Progenitor cell of endocrine pancreas (in vitro differentiated cells): ENCODE data around the gene NEURL1. TPM values are rescaled to one million over a fixed set of nuclear protein-coding genes. Genes with fewer than 3 reads are reported as not detected.

Experiments
- DNase-seq: peaks from one replicate; pipeline ENCODE4 v3.0.0; 2021; ENCODE audit warnings: low spot score; ENCODE audit not compliant: unreplicated experiment
- H3K27ac Mint-ChIP-seq: 2 replicates; pipeline ENCODE4 v1.8.0; 2021; ENCODE audit warnings: mild to moderate bottlenecking, moderate library complexity, mixed read lengths
- H3K27me3 Mint-ChIP-seq: 2 replicates; pipeline ENCODE4 v1.8.0; 2021; ENCODE audit warnings: mixed read lengths
- H3K36me3 Mint-ChIP-seq: 2 replicates; pipeline ENCODE4 v1.8.0; 2022; ENCODE audit warnings: mixed read lengths; ENCODE audit not compliant: insufficient read depth
- H3K4me1 Mint-ChIP-seq: 2 replicates; pipeline ENCODE4 v1.8.0; 2021; ENCODE audit warnings: low read depth, mixed read lengths
- H3K4me3 Mint-ChIP-seq: 2 replicates; pipeline ENCODE4 v1.8.0; 2021; ENCODE audit warnings: low read depth, mild to moderate bottlenecking, moderate library complexity, mixed read lengths
- H3K9me3 Mint-ChIP-seq: 2 replicates; pipeline ENCODE4 v1.8.0; 2021; ENCODE audit warnings: low read depth, mixed read lengths
- CTCF ChIP-seq: fragments of 200-600 bp; sonication (generic); IDR thresholded peaks from one replicate; pipeline ENCODE4 v1.5.0; 2021; ENCODE audit warnings: antibody characterized with exemption, mild to moderate bottlenecking; ENCODE audit not compliant: unreplicated experiment
- total RNA-seq: library from RNA; stranded (reverse); gene quantifications from 2 replicates; pipeline ENCODE4 v1.2.1, GENCODE V29; 2021

Gene NEURL1
- total RNA-seq, 1 donor from 2014 or later = 21.5 TPM

- H3K27ac Mint-ChIP-seq = no peak overlapping the region
- no peaks in the 10 kb centered on the region for H3K4me1 Mint-ChIP-seq
- H3K4me3 Mint-ChIP-seq = no peak overlapping the region
- H3K27me3 Mint-ChIP-seq = peaks cover 20% of the 10 kb centered on the region
- H3K9me3 Mint-ChIP-seq = no peaks in the 10 kb centered on the region
- no peak for TF ChIP-seq CTCF
- no peak for DNase-seq
- H3K36me3 Mint-ChIP-seq = no peaks in the 10 kb centered on the region
These were observed 20.2 kb upstream of the NEURL1 start for GRCh38 chr10:103473261-103473671.

- H3K36me3 Mint-ChIP-seq = no peaks in the 10 kb centered on the region
- TF ChIP-seq CTCF = no peak
- H3K27me3 Mint-ChIP-seq = peaks cover 19% of the 10 kb centered on the region
- no peak for DNase-seq
- H3K9me3 Mint-ChIP-seq = no peaks in the 10 kb centered on the region
- H3K27ac Mint-ChIP-seq = no peak overlapping the region
- H3K4me3 Mint-ChIP-seq = no peak overlapping the region
- H3K4me1 Mint-ChIP-seq = no peaks in the 10 kb centered on the region
These were observed 19.4 kb upstream of the NEURL1 start for GRCh38 chr10:103474077-103474476.

DNA sequence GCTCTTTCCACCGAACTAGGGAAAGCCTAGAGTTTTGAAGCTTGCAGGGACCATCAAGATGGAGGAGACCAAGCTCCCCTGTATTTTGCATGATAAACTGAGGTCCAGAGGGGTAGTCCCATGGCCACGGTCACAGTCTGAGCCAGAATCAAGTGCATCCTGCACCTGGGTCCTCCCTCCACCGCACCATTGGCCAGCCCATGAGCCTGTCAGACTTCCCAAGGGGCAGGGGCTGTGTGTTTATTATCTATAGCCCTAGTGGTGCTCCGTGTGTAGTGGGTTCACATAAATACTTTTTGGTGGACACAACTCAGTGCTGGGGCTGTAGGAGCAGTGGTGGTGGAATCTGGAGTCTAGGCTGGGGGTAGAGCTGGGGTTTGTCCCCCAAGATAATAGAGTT, 18.1 kb upstream of the NEURL1 start:
- Mint-ChIP-seq H3K4me1 (no peaks in the 10 kb centered on the region), H3K27me3 (peaks cover 7% of the 10 kb centered on the region), H3K27ac (no peak overlapping the region), H3K9me3 (no peaks in the 10 kb centered on the region), H3K36me3 (no peaks in the 10 kb centered on the region), H3K4me3 (no peak overlapping the region)
- TF ChIP-seq CTCF = no peak
- DNase-seq = no peak

GRCh38 chr10:103476046-103476768, 17.3 kb upstream of the NEURL1 start:
- TF ChIP-seq CTCF = peak; percentile 44
- no peak for DNase-seq

GRCh38 chr10:103478671-103479070, 14.8 kb upstream of the NEURL1 start:
- no peaks in the 10 kb centered on the region for H3K36me3 Mint-ChIP-seq
- no peak overlapping the region for H3K4me3 Mint-ChIP-seq
- no peaks in the 10 kb centered on the region for H3K4me1 Mint-ChIP-seq
- peaks cover 3% of the 10 kb centered on the region for H3K27me3 Mint-ChIP-seq
- H3K9me3 Mint-ChIP-seq = no peaks in the 10 kb centered on the region
- H3K27ac Mint-ChIP-seq = no peak overlapping the region
- no peak for DNase-seq
- no peak for TF ChIP-seq CTCF

More at GRCh38 chr10:103476046-103476768, 17.3 kb upstream of the NEURL1 start:
- no peaks in the 10 kb centered on the region for H3K36me3 Mint-ChIP-seq
- peaks cover 3% of the 10 kb centered on the region for H3K27me3 Mint-ChIP-seq
- H3K27ac Mint-ChIP-seq = no peak overlapping the region
- H3K9me3 Mint-ChIP-seq = no peaks in the 10 kb centered on the region
- no peak overlapping the region for H3K4me3 Mint-ChIP-seq
- H3K4me1 Mint-ChIP-seq = no peaks in the 10 kb centered on the region
